GM18498 (cell line): ENCODE data around the gene CFAP20DC.
"Not testable (repeated sequence)": the region's sequence is repeated elsewhere in the genome, so short reads cannot be mapped to it uniquely, and the experiment has no call there.

ENCODE experiments used
- ATAC-seq: cut with Tn5 transposase; IDR thresholded peaks from one replicate; pipeline ENCODE4 v1.9.1; 2021; ENCODE audit warnings: mild to moderate bottlenecking, moderate library complexity; ENCODE audit not compliant: unreplicated experiment

Gene CFAP20DC

GRCh38 chr3:58880182-58880581 lies 169.6 kb downstream of the CFAP20DC start:
- no peak for ATAC-seq

- peak; percentile 75 for ATAC-seq
Observed at GRCh38 chr3:58874795-58875194, 175.0 kb downstream of the CFAP20DC start.

GRCh38 chr3:58874248-58874741 lies 175.5 kb downstream of the CFAP20DC start:
- ATAC-seq = peak; percentile 92

GRCh38 chr3:58868097-58868779 lies 181.6 kb downstream of the CFAP20DC start:
- ATAC-seq = peak; percentile 76

GRCh38 chr3:58867621-58868020 lies 182.2 kb downstream of the CFAP20DC start:
- no peak for ATAC-seq

- ATAC-seq = no peak
Observed at GRCh38 chr3:58866079-58866478, 183.7 kb downstream of the CFAP20DC start.

GRCh38 chr3:58864480-58864879 lies 185.3 kb downstream of the CFAP20DC start:
- no peak for ATAC-seq

- ATAC-seq = no peak
Observed at GRCh38 chr3:58863206-58863605, 186.6 kb downstream of the CFAP20DC start.

GRCh38 chr3:58861551-58861950 lies 188.3 kb downstream of the CFAP20DC start:
- ATAC-seq = no peak

GRCh38 chr3:58858126-58858525 lies 191.7 kb downstream of the CFAP20DC start:
- ATAC-seq = no peak

GRCh38 chr3:58857402-58857801 lies 192.4 kb downstream of the CFAP20DC start:
- ATAC-seq = no peak

- no peak for ATAC-seq
Observed at GRCh38 chr3:58848826-58849225, 201.0 kb downstream of the CFAP20DC start.

GRCh38 chr3:58842050-58842747 lies 207.6 kb downstream of the CFAP20DC start:
- not testable (repeated sequence) for ATAC-seq

GRCh38 chr3:58840949-58841348 lies 208.9 kb downstream of the CFAP20DC start:
- ATAC-seq = no peak

GRCh38 chr3:58839964-58840363 lies 209.9 kb downstream of the CFAP20DC start:
- no peak for ATAC-seq

- no peak for ATAC-seq
Observed at GRCh38 chr3:58839187-58839586, 210.6 kb downstream of the CFAP20DC start.

GRCh38 chr3:58837856-58838255 lies 212.0 kb downstream of the CFAP20DC start:
- no peak for ATAC-seq

GRCh38 chr3:58837141-58837843 lies 212.5 kb downstream of the CFAP20DC start:
- no peak for ATAC-seq

- no peak for ATAC-seq
Observed at GRCh38 chr3:58835086-58835485, 214.7 kb downstream of the CFAP20DC start.

GRCh38 chr3:58833491-58833890 lies 216.3 kb downstream of the CFAP20DC start:
- no peak for ATAC-seq

GRCh38 chr3:58829321-58830000 lies 220.4 kb downstream of the CFAP20DC start:
- no peak for ATAC-seq
